H9 (cell line): ENCODE measurements around the gene PAH. TPM values are rescaled to one million over a fixed set of nuclear protein-coding genes. Genes with fewer than 3 reads are reported as not detected.

Source experiments
- DNase-seq: peaks from one replicate; pipeline ENCODE4 v3.0.0-alpha.2; 2017
- H2AFZ ChIP-seq: one replicate; pipeline ENCODE4 v1.6.1; 2013; ENCODE audit warnings: mild to moderate bottlenecking, low read length, control low read depth, moderate library complexity
- H2AK5ac ChIP-seq: 2 replicates; pipeline ENCODE4 v1.6.1; 2013; ENCODE audit warnings: low read length, control low read depth, mixed read lengths; ENCODE audit not compliant: insufficient read length
- H2BK120ac ChIP-seq: one replicate; pipeline ENCODE4 v1.6.1; 2013; ENCODE audit warnings: low read depth, mild to moderate bottlenecking, low read length, control low read depth, inconsistent platforms; ENCODE audit not compliant: poor library complexity, severe bottlenecking
- H2BK12ac ChIP-seq: 2 replicates; pipeline ENCODE4 v1.6.1; 2013; ENCODE audit warnings: low read length, control low read depth, mixed read lengths, low read depth; ENCODE audit not compliant: insufficient read length
- H2BK15ac ChIP-seq: 2 replicates; pipeline ENCODE4 v1.6.1; 2013; ENCODE audit warnings: low read depth, low read length, control low read depth
- H2BK20ac ChIP-seq: one replicate; pipeline ENCODE4 v1.6.1; 2013; ENCODE audit warnings: low read depth, mild to moderate bottlenecking, low read length, control low read depth, inconsistent platforms; ENCODE audit not compliant: poor library complexity, severe bottlenecking
- H2BK5ac ChIP-seq: 2 replicates; pipeline ENCODE4 v1.6.1; 2013; ENCODE audit warnings: low read length, control low read depth, mixed read lengths; ENCODE audit not compliant: insufficient read length
- H3K14ac ChIP-seq: 2 replicates; pipeline ENCODE4 v1.6.1; 2013; ENCODE audit warnings: low read length, control low read depth; ENCODE audit not compliant: insufficient read depth
- H3K18ac ChIP-seq: 2 replicates; pipeline ENCODE4 v1.6.1; 2013; ENCODE audit warnings: low read depth, mild to moderate bottlenecking, mixed read lengths, low read length, control low read depth; ENCODE audit not compliant: insufficient read length
- H3K23ac ChIP-seq: 2 replicates; pipeline ENCODE4 v1.6.1; 2013; ENCODE audit warnings: low read length, control low read depth, mixed read lengths, low read depth; ENCODE audit not compliant: insufficient read length
- H3K23me2 ChIP-seq: 2 replicates; pipeline ENCODE4 v1.6.1; 2013; ENCODE audit warnings: low read depth, mild to moderate bottlenecking, mixed read lengths, low read length, control low read depth; ENCODE audit not compliant: insufficient read length, poor library complexity, severe bottlenecking
- H3K27ac ChIP-seq: 2 replicates; pipeline ENCODE4 v1.5.1; 2013; ENCODE audit warnings: low read length, control low read depth, mixed read lengths, low read depth; ENCODE audit not compliant: insufficient read length
- H3K27me3 ChIP-seq: 2 replicates; pipeline ENCODE4 v1.6.1; 2013; ENCODE audit warnings: low read length, control low read depth, inconsistent platforms; ENCODE audit not compliant: insufficient read depth
- H3K4ac ChIP-seq: 2 replicates; pipeline ENCODE4 v1.6.1; 2013; ENCODE audit warnings: low read depth, mild to moderate bottlenecking, control low read depth, inconsistent platforms, low read length, moderate library complexity
- H3K4me1 ChIP-seq: 2 replicates; pipeline ENCODE4 v1.6.1; 2013; ENCODE audit warnings: low read length, control low read depth, inconsistent platforms; ENCODE audit not compliant: insufficient read depth
- H3K4me2 ChIP-seq: 2 replicates; pipeline ENCODE4 v1.6.1; 2013; ENCODE audit warnings: low read length, control low read depth, mixed read lengths; ENCODE audit not compliant: insufficient read length, insufficient read depth
- H3K56ac ChIP-seq: 2 replicates; pipeline ENCODE4 v1.6.1; 2013; ENCODE audit warnings: low read depth, mild to moderate bottlenecking, mixed read lengths, low read length, control low read depth; ENCODE audit not compliant: insufficient read length
- H3K79me1 ChIP-seq: 2 replicates; pipeline ENCODE4 v1.6.1; 2013; ENCODE audit warnings: low read depth, mild to moderate bottlenecking, moderate library complexity, low read length, control low read depth, inconsistent platforms; ENCODE audit not compliant: insufficient read depth, poor library complexity, severe bottlenecking
- H3K79me2 ChIP-seq: 2 replicates; pipeline ENCODE4 v1.6.1; 2013; ENCODE audit warnings: low read length, control low read depth, inconsistent platforms; ENCODE audit not compliant: insufficient read depth
- H3K9ac ChIP-seq: 2 replicates; pipeline ENCODE4 v1.6.1; 2013; ENCODE audit warnings: low read length, control low read depth, mixed read lengths; ENCODE audit not compliant: insufficient read length; ENCODE audit errors: extremely low read depth
- H3K9me3 ChIP-seq: one replicate; pipeline ENCODE4 v1.6.1; 2013; ENCODE audit warnings: low read depth, low read length, inconsistent platforms; ENCODE audit not compliant: control insufficient read depth
- H3T11ph ChIP-seq: one replicate; pipeline ENCODE4 v1.6.1; 2013; ENCODE audit warnings: mild to moderate bottlenecking, low read length, control low read depth, inconsistent platforms
- H4K20me1 ChIP-seq: one replicate; pipeline ENCODE4 v1.6.1; 2013; ENCODE audit not compliant: control insufficient read depth, insufficient read length, insufficient read depth
- H4K5ac ChIP-seq: 2 replicates; pipeline ENCODE4 v1.6.1; 2013; ENCODE audit warnings: low read depth, mild to moderate bottlenecking, mixed read lengths, low read length, control low read depth; ENCODE audit not compliant: insufficient read length
- H4K8ac ChIP-seq: replicated peaks from 2 replicates; pipeline ENCODE4 v1.6.1; 2013; ENCODE audit warnings: low read length, control low read depth, mixed read lengths, low read depth; ENCODE audit not compliant: insufficient read length
- H4K91ac ChIP-seq: 2 replicates; pipeline ENCODE4 v1.6.1; 2013; ENCODE audit warnings: low read depth, mild to moderate bottlenecking, moderate library complexity, mixed read lengths, low read length, control low read depth; ENCODE audit not compliant: insufficient read length
- H3K27ac Mint-ChIP-seq, 3 experiments: 2 replicates in 2 of 3; 3 replicates in 1 of 3; pipeline ENCODE4 v1.8.0; 2020 to 2021; ENCODE audit warnings: mixed read lengths in 3 of 3, mild to moderate bottlenecking in 1 of 3, moderate library complexity in 1 of 3
- H3K27me3 Mint-ChIP-seq: 2 replicates; pipeline ENCODE4 v1.8.0; 2021; ENCODE audit warnings: low read depth, mild to moderate bottlenecking, moderate library complexity, mixed read lengths
- H3K36me3 Mint-ChIP-seq, 3 experiments: 2 replicates in 2 of 3; 3 replicates in 1 of 3; pipeline ENCODE4 v1.8.0; 2020 to 2021; ENCODE audit warnings: low read depth in 3 of 3, mixed read lengths in 3 of 3; ENCODE audit not compliant: insufficient read depth in 1 of 3
- H3K4me1 Mint-ChIP-seq, 2 experiments: 2 replicates each; pipeline ENCODE4 v1.8.0; 2020; ENCODE audit warnings: mixed read lengths in 2 of 2
- H3K4me3 Mint-ChIP-seq, 2 experiments: 2 replicates in 1 of 2; 3 replicates in 1 of 2; pipeline ENCODE4 v1.8.0; 2020 to 2021; ENCODE audit warnings: mild to moderate bottlenecking in 2 of 2, mixed read lengths in 2 of 2, moderate library complexity in 1 of 2
- H3K9me3 Mint-ChIP-seq, 2 experiments: 2 replicates in 1 of 2; 3 replicates in 1 of 2; pipeline ENCODE4 v1.8.0; 2020; ENCODE audit warnings: mild to moderate bottlenecking in 2 of 2, mixed read lengths in 2 of 2, moderate library complexity in 1 of 2
- CTCF ChIP-seq: fragments of 200-600 bp; sonication (generic); conservative IDR thresholded peaks from 3 replicates; pipeline ENCODE4 v1.8.0; 2021; ENCODE audit warnings: antibody characterized with exemption, mild to moderate bottlenecking
- WGBS: extraction: QIAGEN DNeasy Blood & Tissue Kit; methylation state at CpG from one replicate; pipeline ENCODE4 v1.1.7; 2013; ENCODE audit warnings: missing lambda C conversion rate, low lambda C conversion rate, mixed read lengths; ENCODE audit not compliant: insufficient read length; ENCODE audit errors: extremely low coverage; 5-methylcytosine and 5-hydroxymethylcytosine counted together
- total RNA-seq: library from RNA; stranded (reverse); gene quantifications from 2 replicates; pipeline ENCODE4 v1.2.1, GENCODE V29; 2021

PAH gene
- total RNA-seq, 1 experiment from 2014 or later: 6.1 TPM

GRCh38 chr12:102862486-102862885, 54.6 kb downstream of the PAH start:
- Mint-ChIP-seq H3K36me3 (no peaks in the 10 kb centered on the region; a peak in 1 of 7 replicates), H3K4me3 (no peak overlapping the region), H3K4me1 (no peaks in the 10 kb centered on the region), H3K27ac (no peak overlapping the region), H3K27me3 (peaks cover 13% of the 10 kb centered on the region; the same call in 1 of the 2 replicates), H3K9me3 (peaks cover 11 to 13% of the 10 kb centered on the region in 2 experiments; a peak in 4 of 5 replicates)
- H3K56ac ChIP-seq: no peak overlapping the region
- H3K23ac ChIP-seq: no peak overlapping the region
- H3K9me3 ChIP-seq: no peaks in the 10 kb centered on the region
- H3K23me2 ChIP-seq: no peaks in the 10 kb centered on the region
- no peaks in the 10 kb centered on the region for H3K79me1 ChIP-seq
- H3K4ac ChIP-seq: no peak overlapping the region
- WGBS: no CpG with 5 or more reads among the region's 2 CpGs
- no peak overlapping the region for H2BK12ac ChIP-seq
- no peak overlapping the region for H3T11ph ChIP-seq
- H3K18ac ChIP-seq: no peak overlapping the region
- no peak overlapping the region for H2BK5ac ChIP-seq
- H3K4me1 ChIP-seq: no peaks in the 10 kb centered on the region
- H4K20me1 ChIP-seq: no peaks in the 10 kb centered on the region
- no peak overlapping the region for H4K8ac ChIP-seq
- no peak overlapping the region for H3K9ac ChIP-seq
- H3K14ac ChIP-seq: no peak overlapping the region
- H4K91ac ChIP-seq: no peak overlapping the region
- no peak overlapping the region for H2BK20ac ChIP-seq
- H2AFZ ChIP-seq: no peak overlapping the region
- H2BK15ac ChIP-seq: no peak overlapping the region
- H3K27ac ChIP-seq: no peak overlapping the region
- H3K4me2 ChIP-seq: no peak overlapping the region
- no peak for TF ChIP-seq CTCF
- DNase-seq: no peak
- no peak overlapping the region for H4K5ac ChIP-seq
- H3K27me3 ChIP-seq: no peaks in the 10 kb centered on the region
- no peak overlapping the region for H2BK120ac ChIP-seq
- no peak overlapping the region for H2AK5ac ChIP-seq
- no peaks in the 10 kb centered on the region for H3K79me2 ChIP-seq
